Sigmoid colon (tissue), 7 donors: Measurements from ENCODE around the gene MARCHF11. TPM values are rescaled to one million over a fixed set of nuclear protein-coding genes. Genes with fewer than 3 reads are reported as not detected.

Experiments
- DNase-seq: peaks from one replicate; pipeline ENCODE4 v3.0.0-alpha.2; 2019
- H3K27ac ChIP-seq, 4 donors: fragments of 200-600 bp; sonication (generic); one replicate each; pipeline ENCODE4 v1.5.1; 2016 to 2019; ENCODE audit warnings: mild to moderate bottlenecking in 1 of 4
- H3K27me3 ChIP-seq, 3 donors: fragments of 200-600 bp; sonication (generic); one replicate each; pipeline ENCODE4 v1.5.1; 2019; ENCODE audit warnings: mild to moderate bottlenecking in 1 of 3
- H3K36me3 ChIP-seq, 4 donors: fragments of 200-600 bp; sonication (generic); one replicate each; pipeline ENCODE4 v1.5.1; 2016 to 2019
- H3K4me1 ChIP-seq, 4 donors: fragments of 200-600 bp; sonication (generic); one replicate each; pipeline ENCODE4 v1.5.1; 2017 to 2019
- H3K4me3 ChIP-seq, 4 donors: fragments of 200-600 bp; sonication (generic); one replicate each; pipeline ENCODE4 v1.5.1; 2017 to 2019; ENCODE audit warnings: mild to moderate bottlenecking in 2 of 4, moderate library complexity in 1 of 4
- H3K9me3 ChIP-seq, 4 donors: fragments of 200-600 bp in 3 of 4; sonication (generic) in 3 of 4; one replicate each; pipeline versions ENCODE4 v1.5.1 to v1.6.1; 2013 to 2019
- EP300 ChIP-seq, 4 donors: sonication (generic); formaldehyde crosslinking; IDR thresholded peaks; one replicate each; pipeline ENCODE4 v1.6.1; 2017; ENCODE audit warnings: antibody characterized with exemption in 4 of 4
- POLR2A ChIP-seq, 2 donors: fragments of 450-650 bp; IDR thresholded peaks; one replicate each; pipeline ENCODE4 v1.6.1; 2016; ENCODE audit warnings: antibody characterized with exemption in 2 of 2, mild to moderate bottlenecking in 2 of 2, moderate library complexity in 2 of 2
- POLR2AphosphoS5 ChIP-seq, 4 donors: sonication (generic); formaldehyde crosslinking; IDR thresholded peaks; one replicate each; pipeline ENCODE4 v1.6.1; 2017; ENCODE audit warnings: antibody characterized with exemption in 4 of 4
- WGBS, 2 donors: extraction: QIAGEN DNeasy Blood & Tissue Kit; methylation state at CpG; one replicate each; pipeline ENCODE4 v1.1.7; 2013; 5-methylcytosine and 5-hydroxymethylcytosine counted together
- intact Hi-C: fragments of 100-400 bp; cut with DNase I; formaldehyde crosslinking; loops from one replicate; pipeline ENCODE4 v1.15.1; 2023
- polyA plus RNA-seq, 3 donors: library from polyadenylated mRNA; stranded (reverse); fragments of 200-250 nt; gene quantifications; one replicate each; pipeline ENCODE4 v1.2.3, GENCODE V29; 2013
- total RNA-seq, 4 donors: library from RNA; depleted of rRNA; stranded (reverse); fragments of >200 nt; gene quantifications; one replicate each; pipeline ENCODE4 v1.1.0, GENCODE V29; 2016
- TF ChIP-seq, protein P1 (sequence below), 4 experiments: fragments of 450-650 bp in 3 of 4; fragments of 200-600 bp in 1 of 4; IDR thresholded peaks; one replicate each; pipeline ENCODE4 v1.5.1; 2016 to 2019; ENCODE audit warnings: antibody characterized with exemption in 4 of 4, mild to moderate bottlenecking in 3 of 4, moderate library complexity in 2 of 4
- donor health status: healthy with polysubstance abuse.
- donor health status: Bipolar disorder and iron deficiency.
- donor health status: healthy.

The MARCHF11 gene
- total and polyA plus RNA-seq, 7 donors = not detected

DNA sequence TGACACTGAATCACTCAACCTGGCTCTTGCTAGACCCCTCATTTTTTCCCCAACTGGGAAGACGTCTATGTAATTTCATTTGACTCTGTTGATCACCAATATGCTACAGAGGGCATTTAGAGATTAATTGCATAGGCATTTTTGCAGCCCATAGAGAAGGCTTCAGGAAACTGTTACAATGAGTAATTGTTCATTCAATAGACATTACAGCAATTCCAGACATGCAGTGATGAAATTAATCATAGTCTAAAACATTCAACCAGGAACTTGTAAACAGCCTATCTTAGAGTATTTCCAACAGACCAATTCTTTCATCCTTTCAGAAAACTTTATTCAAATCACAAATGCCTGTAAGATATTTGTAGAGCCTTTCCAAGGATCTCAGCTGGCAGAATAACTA is 122.3 kb downstream of the MARCHF11 start:
- Histone ChIP-seq H3K27me3 (no peaks in the 10 kb centered on the region), H3K9me3 (no peaks in the 10 kb centered on the region), H3K4me1 (no peaks in the 10 kb centered on the region), H3K36me3 (no peaks in the 10 kb centered on the region), H3K27ac (no peak overlapping the region), H3K4me3 (no peak overlapping the region)
- no peak for DNase-seq
- no peak for TF ChIP-seq POLR2A (IDR thresholded peaks at IDR 0.05)
- TF ChIP-seq, protein P1, sequence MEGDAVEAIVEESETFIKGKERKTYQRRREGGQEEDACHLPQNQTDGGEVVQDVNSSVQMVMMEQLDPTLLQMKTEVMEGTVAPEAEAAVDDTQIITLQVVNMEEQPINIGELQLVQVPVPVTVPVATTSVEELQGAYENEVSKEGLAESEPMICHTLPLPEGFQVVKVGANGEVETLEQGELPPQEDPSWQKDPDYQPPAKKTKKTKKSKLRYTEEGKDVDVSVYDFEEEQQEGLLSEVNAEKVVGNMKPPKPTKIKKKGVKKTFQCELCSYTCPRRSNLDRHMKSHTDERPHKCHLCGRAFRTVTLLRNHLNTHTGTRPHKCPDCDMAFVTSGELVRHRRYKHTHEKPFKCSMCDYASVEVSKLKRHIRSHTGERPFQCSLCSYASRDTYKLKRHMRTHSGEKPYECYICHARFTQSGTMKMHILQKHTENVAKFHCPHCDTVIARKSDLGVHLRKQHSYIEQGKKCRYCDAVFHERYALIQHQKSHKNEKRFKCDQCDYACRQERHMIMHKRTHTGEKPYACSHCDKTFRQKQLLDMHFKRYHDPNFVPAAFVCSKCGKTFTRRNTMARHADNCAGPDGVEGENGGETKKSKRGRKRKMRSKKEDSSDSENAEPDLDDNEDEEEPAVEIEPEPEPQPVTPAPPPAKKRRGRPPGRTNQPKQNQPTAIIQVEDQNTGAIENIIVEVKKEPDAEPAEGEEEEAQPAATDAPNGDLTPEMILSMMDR (IDR thresholded peaks at IDR 0.05) = no peak
- no peak for TF ChIP-seq EP300 (IDR thresholded peaks at IDR 0.05)
- TF ChIP-seq POLR2AphosphoS5 (IDR thresholded peaks at IDR 0.05) = no peak
- intact Hi-C loops = no loop called here
- WGBS, 2 donors = 60 to 63% methylated on average over 1 of the region's 1 CpG

GRCh38 chr5:16051246-16051755 is 128.3 kb downstream of the MARCHF11 start:
- Histone ChIP-seq H3K9me3 (no peaks in the 10 kb centered on the region), H3K27me3 (no peaks in the 10 kb centered on the region), H3K36me3 (no peaks in the 10 kb centered on the region), H3K4me3 (no peak overlapping the region), H3K27ac (no peak overlapping the region), H3K4me1 (no peaks in the 10 kb centered on the region)
- TF ChIP-seq POLR2AphosphoS5 (IDR thresholded peaks at IDR 0.05) (no peak), EP300 (IDR thresholded peaks at IDR 0.05) (no peak), POLR2A (IDR thresholded peaks at IDR 0.05) (no peak)
- TF ChIP-seq, protein P1 (IDR thresholded peaks at IDR 0.05) = no peak
- intact Hi-C loops = no loop called here
- DNase-seq = no peak
- WGBS, 2 donors = 67 to 70% methylated on average over 3 of the region's 3 CpGs

DNA sequence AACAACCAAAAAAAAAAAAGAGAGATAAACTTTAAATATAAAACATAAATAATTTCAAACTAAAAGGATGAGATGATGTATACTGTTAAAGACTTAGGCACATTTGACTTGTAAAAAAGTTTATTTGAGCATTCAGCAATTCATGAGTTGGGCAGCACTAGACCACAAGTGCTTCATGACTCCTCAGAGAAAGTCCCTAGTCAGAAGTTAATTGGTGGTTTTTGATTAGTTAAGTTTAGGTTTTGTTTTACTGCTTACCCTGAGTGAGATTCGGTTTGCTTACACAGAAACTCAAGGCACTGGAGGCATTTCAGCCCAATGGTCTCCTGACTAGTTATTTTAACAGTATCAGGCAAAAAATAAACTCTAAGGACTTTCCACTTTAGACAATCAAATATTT is 129.2 kb downstream of the MARCHF11 start:
- no peaks in the 10 kb centered on the region for H3K4me1 ChIP-seq
- H3K27me3 ChIP-seq = no peaks in the 10 kb centered on the region
- intact Hi-C loops = no loop called here
- H3K36me3 ChIP-seq = no peaks in the 10 kb centered on the region
- H3K9me3 ChIP-seq = no peaks in the 10 kb centered on the region
- no peak overlapping the region for H3K4me3 ChIP-seq
- no peak overlapping the region for H3K27ac ChIP-seq
- no peak for DNase-seq
- WGBS, 2 donors = 58 to 67% methylated on average over 1 of the region's 1 CpG
- TF ChIP-seq, protein P1 (IDR thresholded peaks at IDR 0.05) = no peak
- TF ChIP-seq POLR2A (IDR thresholded peaks at IDR 0.05) (no peak), EP300 (IDR thresholded peaks at IDR 0.05) (no peak), POLR2AphosphoS5 (IDR thresholded peaks at IDR 0.05) (no peak)

- DNase-seq = no peak
- TF ChIP-seq, protein P1 (IDR thresholded peaks at IDR 0.05) = no peak
- TF ChIP-seq POLR2AphosphoS5 (IDR thresholded peaks at IDR 0.05) = no peak
- TF ChIP-seq EP300 (IDR thresholded peaks at IDR 0.05) = no peak
- no peak for TF ChIP-seq POLR2A (IDR thresholded peaks at IDR 0.05)
- no peaks in the 10 kb centered on the region for H3K4me1 ChIP-seq
- no peak overlapping the region for H3K27ac ChIP-seq
- H3K36me3 ChIP-seq = no peaks in the 10 kb centered on the region
- H3K27me3 ChIP-seq = no peaks in the 10 kb centered on the region
- H3K4me3 ChIP-seq = no peak overlapping the region
- 80 to 95% methylated on average over 1 of the region's 1 CpG for WGBS, 2 donors
- intact Hi-C loops = no loop called here
- no peaks in the 10 kb centered on the region for H3K9me3 ChIP-seq
These were observed 129.8 kb downstream of the MARCHF11 start for GRCh38 chr5:16049761-16050160.

DNA sequence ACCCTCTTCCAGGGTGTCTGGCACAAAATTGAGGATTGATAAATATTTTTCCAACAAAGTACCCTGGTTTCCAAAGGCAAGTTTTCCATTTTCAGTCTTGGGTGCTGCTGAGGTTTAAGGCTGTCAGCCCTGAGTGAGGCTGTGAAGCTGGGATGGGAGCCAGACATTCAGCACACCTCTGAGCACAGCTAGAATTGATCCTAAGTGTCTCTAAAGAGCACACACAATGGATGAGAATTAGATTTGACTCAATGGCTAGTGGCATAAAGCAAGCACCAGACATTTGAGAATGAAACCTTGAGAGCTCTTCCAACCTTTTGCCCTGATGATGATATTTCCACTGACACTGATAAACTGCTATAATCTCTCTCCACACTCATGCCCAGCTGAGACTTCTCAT is 131.5 kb downstream of the MARCHF11 start:
- Histone ChIP-seq H3K9me3 (no peaks in the 10 kb centered on the region), H3K4me1 (no peaks in the 10 kb centered on the region), H3K4me3 (no peak overlapping the region), H3K36me3 (no peaks in the 10 kb centered on the region), H3K27me3 (no peaks in the 10 kb centered on the region), H3K27ac (no peak overlapping the region)
- no peak for DNase-seq
- intact Hi-C loops = no loop called here
- TF ChIP-seq POLR2A (IDR thresholded peaks at IDR 0.05) (no peak), POLR2AphosphoS5 (IDR thresholded peaks at IDR 0.05) (no peak), EP300 (IDR thresholded peaks at IDR 0.05) (no peak)
- TF ChIP-seq, protein P1 (IDR thresholded peaks at IDR 0.05) = no peak
